Measurements from ENCODE around the gene CDKN2C. TPM values are rescaled to one million over a fixed set of nuclear protein-coding genes. Genes with fewer than 3 reads are reported as not detected.

CDKN2C gene
- total and polyA plus RNA-seq, 2 donors (not counting 3 experiments of a cell fraction or from before 2014, with no cell fraction given) = 12.8 to 19.8 TPM

DNA sequence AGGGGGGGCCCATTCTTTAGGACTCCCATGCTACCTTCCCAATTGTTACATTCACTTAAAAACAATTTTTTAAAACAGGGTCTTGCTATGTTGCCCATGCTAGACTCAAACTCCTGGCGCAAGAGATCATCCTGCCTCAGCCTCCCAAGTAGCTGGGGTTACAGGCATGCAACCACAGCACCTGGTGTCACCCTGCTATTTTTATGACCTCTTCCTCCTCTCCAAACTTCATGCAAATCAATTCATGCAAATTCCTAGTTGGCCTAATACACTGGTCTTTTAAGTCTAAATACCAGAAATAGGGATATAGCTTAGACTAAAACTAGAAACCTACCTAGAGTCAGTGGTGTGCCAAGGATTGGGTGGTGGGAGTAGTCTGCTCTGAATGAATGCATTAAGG, 30.1 kb downstream of the CDKN2C start:
- intact Hi-C loops (cut with micrococcal nuclease) (no loop called here), dilution Hi-C loops (cut with MboI; ENCODE audit: extremely low pct_ligation_motif_present, low sequenced_read_pairs) (no loop called here)
- H3K36me3 ChIP-seq (ENCODE audit: control insufficient read depth in 2 of 2, extremely low read depth in 1 of 2, insufficient read depth in 2 of 2, low read length in 2 of 2) = no peaks in the 10 kb centered on the region
- H3K9me3 ChIP-seq (replicated peaks; ENCODE audit: control insufficient read depth, insufficient read depth, low read length) = no peaks in the 10 kb centered on the region
- DNase-seq (ENCODE audit: low read depth, low spot score) (no peak), FAIRE-seq (no peak)
- no peaks in the 10 kb centered on the region for H3K4me1 ChIP-seq (ENCODE audit: control insufficient read depth, extremely low read depth, insufficient read depth, low read length)
- H3K4me3 ChIP-seq (replicated peaks in 1 of 3; ENCODE audit: insufficient read depth in 1 of 3, low read depth in 1 of 3, low read length in 3 of 3) = no peak overlapping the region
- no peaks in the 10 kb centered on the region for H3K9me1 ChIP-seq (replicated peaks; ENCODE audit: control insufficient read depth, extremely low read depth, insufficient read depth, low read length)
- CTCF ChIA-PET = interaction anchor here (1.8 kb wide), 1 partner anchor 71 kb away, joined by 4 read pairs; no protein-coding TSS in a partner anchor
- POLR2A ChIA-PET = no interaction called here
- H3K79me2 ChIP-seq (ENCODE audit: control insufficient read depth, insufficient read depth, low read length) = no peaks in the 10 kb centered on the region
- H3K4me2 ChIP-seq (ENCODE audit: insufficient read depth, low read length) = no peak overlapping the region
- no peak overlapping the region for H3K27ac ChIP-seq (ENCODE audit: insufficient read depth, low read depth, low read length)
- no peak overlapping the region for H2AFZ ChIP-seq (ENCODE audit: low read depth, low read length)
- no peaks in the 10 kb centered on the region for H3K27me3 ChIP-seq (ENCODE audit: control insufficient read depth in 2 of 2, insufficient read depth in 2 of 2, low read length in 2 of 2)
- no peaks in the 10 kb centered on the region for H4K20me1 ChIP-seq (replicated peaks; ENCODE audit: control insufficient read depth, extremely low read depth, insufficient read depth, low read length)
- BruUV-seq (replicated peaks) = no TSS peak
- no peak overlapping the region for H3K9ac ChIP-seq (replicated peaks; ENCODE audit: extremely low read depth, insufficient read depth, low read length)
- TF ChIP-seq FOS (IDR thresholded peaks at IDR 0.05; ENCODE audit: borderline replicate concordance, insufficient read depth, low read length) (no peak), POLR2A (IDR thresholded peaks at IDR 0.05; ENCODE audit: low read depth, low read length) (no peak), POLR2AphosphoS5 (IDR thresholded peaks at IDR 0.05; ENCODE audit: insufficient read depth, low read depth, low read length) (no peak), MYC (IDR thresholded peaks at IDR 0.05; ENCODE audit: low read depth, low read length) (no peak), EZH2 (IDR thresholded peaks at IDR 0.05; ENCODE audit: borderline replicate concordance, low read depth, low read length, severe bottlenecking) (no peak), GATA2 (IDR thresholded peaks at IDR 0.05; ENCODE audit: insufficient read depth, insufficient read length, low read depth, low read length) (no peak), JUN (IDR thresholded peaks at IDR 0.05; ENCODE audit: borderline replicate concordance, insufficient read depth, insufficient read length, low read depth) (no peak)
- TF ChIP-seq, protein P1, sequence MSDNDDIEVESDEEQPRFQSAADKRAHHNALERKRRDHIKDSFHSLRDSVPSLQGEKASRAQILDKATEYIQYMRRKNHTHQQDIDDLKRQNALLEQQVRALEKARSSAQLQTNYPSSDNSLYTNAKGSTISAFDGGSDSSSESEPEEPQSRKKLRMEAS (IDR thresholded peaks at IDR 0.05; ENCODE audit: insufficient read depth, insufficient read length) = no peak
- TF ChIP-seq, protein P2, sequence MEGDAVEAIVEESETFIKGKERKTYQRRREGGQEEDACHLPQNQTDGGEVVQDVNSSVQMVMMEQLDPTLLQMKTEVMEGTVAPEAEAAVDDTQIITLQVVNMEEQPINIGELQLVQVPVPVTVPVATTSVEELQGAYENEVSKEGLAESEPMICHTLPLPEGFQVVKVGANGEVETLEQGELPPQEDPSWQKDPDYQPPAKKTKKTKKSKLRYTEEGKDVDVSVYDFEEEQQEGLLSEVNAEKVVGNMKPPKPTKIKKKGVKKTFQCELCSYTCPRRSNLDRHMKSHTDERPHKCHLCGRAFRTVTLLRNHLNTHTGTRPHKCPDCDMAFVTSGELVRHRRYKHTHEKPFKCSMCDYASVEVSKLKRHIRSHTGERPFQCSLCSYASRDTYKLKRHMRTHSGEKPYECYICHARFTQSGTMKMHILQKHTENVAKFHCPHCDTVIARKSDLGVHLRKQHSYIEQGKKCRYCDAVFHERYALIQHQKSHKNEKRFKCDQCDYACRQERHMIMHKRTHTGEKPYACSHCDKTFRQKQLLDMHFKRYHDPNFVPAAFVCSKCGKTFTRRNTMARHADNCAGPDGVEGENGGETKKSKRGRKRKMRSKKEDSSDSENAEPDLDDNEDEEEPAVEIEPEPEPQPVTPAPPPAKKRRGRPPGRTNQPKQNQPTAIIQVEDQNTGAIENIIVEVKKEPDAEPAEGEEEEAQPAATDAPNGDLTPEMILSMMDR (IDR thresholded peaks at IDR 0.05; ENCODE audit: extremely low read depth in 1 of 2, insufficient read depth in 1 of 2, low read depth in 1 of 2, low read length in 2 of 2) = no peak
